Chondrocyte (in vitro differentiated cells): ENCODE measurements around the gene ALDH3A1. TPM values are rescaled to one million over a fixed set of nuclear protein-coding genes. Genes with fewer than 3 reads are reported as not detected.

Experiments
- DNase-seq: peaks from one replicate; pipeline ENCODE4 v3.0.0; 2021; ENCODE audit warnings: mixed read lengths, low spot score
- H3K27ac Mint-ChIP-seq: one replicate; pipeline ENCODE4 v1.8.0; 2021; ENCODE audit warnings: mild to moderate bottlenecking, moderate library complexity, mixed read lengths; ENCODE audit not compliant: unreplicated experiment
- H3K27me3 Mint-ChIP-seq: 2 replicates; pipeline ENCODE4 v1.8.0; 2021; ENCODE audit warnings: low read depth, mixed read lengths
- H3K36me3 Mint-ChIP-seq: 2 replicates; pipeline ENCODE4 v1.8.0; 2021; ENCODE audit warnings: low read depth, mixed read lengths
- H3K4me1 Mint-ChIP-seq: 2 replicates; pipeline ENCODE4 v1.8.0; 2021; ENCODE audit warnings: low read depth, mild to moderate bottlenecking, mixed read lengths
- H3K4me3 Mint-ChIP-seq: one replicate; pipeline ENCODE4 v1.8.0; 2021; ENCODE audit warnings: mild to moderate bottlenecking, moderate library complexity, mixed read lengths; ENCODE audit not compliant: unreplicated experiment
- H3K9me3 Mint-ChIP-seq: 2 replicates; pipeline ENCODE4 v1.8.0; 2021; ENCODE audit warnings: low read depth, mixed read lengths
- CTCF ChIP-seq: fragments of 200-600 bp; sonication (generic); IDR thresholded peaks from 2 replicates; pipeline ENCODE4 v1.5.0; 2021; ENCODE audit warnings: antibody characterized with exemption, mild to moderate bottlenecking, moderate library complexity
- total RNA-seq: library from RNA; stranded (reverse); gene quantifications from 3 replicates; pipeline ENCODE4 v1.2.1, GENCODE V29; 2021

ALDH3A1 gene
- total RNA-seq, 1 donor from 2014 or later: not detected

- H3K9me3 Mint-ChIP-seq: no peaks in the 10 kb centered on the region
- no peak overlapping the region for H3K27ac Mint-ChIP-seq
- no peak overlapping the region for H3K4me3 Mint-ChIP-seq
- TF ChIP-seq CTCF: no peak
- no peaks in the 10 kb centered on the region for H3K36me3 Mint-ChIP-seq
- H3K27me3 Mint-ChIP-seq: no peaks in the 10 kb centered on the region
- no peak for DNase-seq
- peaks cover 11% of the 10 kb centered on the region for H3K4me1 Mint-ChIP-seq
Measured at GRCh38 chr17:19705771-19706770, 42.0 kb downstream of the ALDH3A1 start.

GRCh38 chr17:19705201-19705600 is 42.9 kb downstream of the ALDH3A1 start:
- no peak for DNase-seq
- no peak for TF ChIP-seq CTCF
- Mint-ChIP-seq H3K27ac (no peak overlapping the region), H3K9me3 (no peaks in the 10 kb centered on the region), H3K4me1 (peaks cover 11% of the 10 kb centered on the region), H3K27me3 (no peaks in the 10 kb centered on the region), H3K4me3 (no peak overlapping the region), H3K36me3 (no peaks in the 10 kb centered on the region)

GRCh38 chr17:19703828-19704613 is 44.1 kb downstream of the ALDH3A1 start:
- DNase-seq: no peak
- Mint-ChIP-seq H3K36me3 (no peaks in the 10 kb centered on the region), H3K4me1 (peaks cover 11% of the 10 kb centered on the region), H3K27me3 (no peaks in the 10 kb centered on the region), H3K27ac (no peak overlapping the region), H3K9me3 (no peaks in the 10 kb centered on the region), H3K4me3 (no peak overlapping the region)
- TF ChIP-seq CTCF: no peak

- no peaks in the 10 kb centered on the region for H3K36me3 Mint-ChIP-seq
- no peak overlapping the region for H3K4me3 Mint-ChIP-seq
- H3K27ac Mint-ChIP-seq: no peak overlapping the region
- DNase-seq: no peak
- no peaks in the 10 kb centered on the region for H3K9me3 Mint-ChIP-seq
- peaks cover 11% of the 10 kb centered on the region for H3K4me1 Mint-ChIP-seq
- TF ChIP-seq CTCF: no peak
- no peaks in the 10 kb centered on the region for H3K27me3 Mint-ChIP-seq
Measured at GRCh38 chr17:19703106-19703827, 44.8 kb downstream of the ALDH3A1 start.

- no peak for DNase-seq
- H3K27ac Mint-ChIP-seq: no peak overlapping the region
Measured at GRCh38 chr17:19702217-19702641, 45.9 kb downstream of the ALDH3A1 start.

More at GRCh38 chr17:19702217-19702641, 45.9 kb downstream of the ALDH3A1 start:
- TF ChIP-seq CTCF: no peak
- Mint-ChIP-seq H3K4me1 (peaks cover 11% of the 10 kb centered on the region), H3K9me3 (no peaks in the 10 kb centered on the region), H3K27me3 (no peaks in the 10 kb centered on the region), H3K36me3 (no peaks in the 10 kb centered on the region), H3K4me3 (no peak overlapping the region)
